K562 (cell line): ENCODE results near the gene CHSY1. TPM values are rescaled to one million over a fixed set of nuclear protein-coding genes. Genes with fewer than 3 reads are reported as not detected.
"Not testable (repeated sequence)": the region's sequence is repeated elsewhere in the genome, so short reads cannot be mapped to it uniquely, and the experiment has no call there.

Experiments
- ATAC-seq: fragments of 200-7000 bp; cut with Tn5 transposase; 3 replicates; pipeline ENCODE4 v1.9.1; 2020; ENCODE audit warnings: moderate library complexity
- BruUV-seq: library from RNA; stranded (reverse); fragments of 400-500 nt; replicated peaks from 2 replicates; lab custom pipeline; 2021; lab: Mats Ljungman, UMichigan
- CTCF ChIA-PET: fragments of 300-600 bp; formaldehyde crosslinking; extraction: SDS; loops from one replicate; lab custom pipeline; 2021; ENCODE audit warnings: low intra/inter-chr PET ratio; lab: Yijun Ruan, JAX
- POLR2A ChIA-PET: fragments of 300-600, 350-650 bp; sonication (Branson Sonifier 250); formaldehyde crosslinking; extraction: SDS; loops from one replicate; lab custom pipeline; 2021; ENCODE audit warnings: antibody characterized with exemption, inconsistent platforms; lab: Yijun Ruan, JAX
- DNase-seq, 4 experiments: peaks; one replicate each; pipeline versions ENCODE4 v3.0.0 to v3.0.0-alpha.2; 2011 to 2018; ENCODE audit warnings: low spot score in 3 of 4, mixed read lengths in 3 of 4; ENCODE audit errors: extremely low read depth in 1 of 4
- FAIRE-seq: peaks from 2 replicates; lab custom pipeline; 2011; peaks lifted over from hg19 to GRCh38; lab: Jason Lieb, UNC
- H2AFZ ChIP-seq: 2 replicates; pipeline ENCODE4 v1.6.0; 2011; ENCODE audit warnings: low read depth, low read length, control low read depth, inconsistent platforms
- H3K27ac ChIP-seq: fragments of 200-600 bp; 3 replicates; pipeline ENCODE4 v1.8.0; 2011; ENCODE audit warnings: low read depth, mild to moderate bottlenecking, control low read depth, inconsistent platforms, low read length, moderate library complexity, mixed read lengths; ENCODE audit errors: extremely low read depth
- H3K27me3 ChIP-seq, 2 experiments: fragments of 300-600 bp in 1 of 2; 2 replicates in 1 of 2; 3 replicates in 1 of 2; pipeline versions ENCODE4 v1.6.0 to v1.8.0; 2011; ENCODE audit warnings: inconsistent platforms in 2 of 2, low read length in 2 of 2, mild to moderate bottlenecking in 1 of 2, mixed read lengths in 1 of 2, moderate library complexity in 1 of 2; ENCODE audit not compliant: control insufficient read depth in 2 of 2, insufficient read depth in 2 of 2
- H3K36me3 ChIP-seq: fragments of 300-600 bp; 3 replicates; pipeline ENCODE4 v1.8.0; 2011; ENCODE audit warnings: mild to moderate bottlenecking, low read length, inconsistent platforms; ENCODE audit not compliant: control insufficient read depth, insufficient read depth
- H3K4me1 ChIP-seq, 2 experiments: fragments of 200-600 bp in 1 of 2; replicated peaks in 1 of 2; 2 replicates in 1 of 2; 3 replicates in 1 of 2; pipeline versions ENCODE4 v1.5.1 to v1.8.0; 2011; ENCODE audit warnings: inconsistent platforms in 2 of 2, low read length in 2 of 2, mild to moderate bottlenecking in 1 of 2, mixed read lengths in 1 of 2, moderate library complexity in 1 of 2; ENCODE audit not compliant: control insufficient read depth in 2 of 2, insufficient read depth in 2 of 2
- H3K4me2 ChIP-seq: 2 replicates; pipeline ENCODE4 v1.6.1; 2011; ENCODE audit warnings: low read length, control low read depth, inconsistent platforms, mixed read lengths; ENCODE audit not compliant: insufficient read depth
- H3K4me3 ChIP-seq: fragments of 200-600 bp; sonication (generic), shearing (Covaris generic); 2 replicates; pipeline ENCODE4 v1.5.1; 2016; ENCODE audit warnings: control low read depth, inconsistent platforms
- H3K79me2 ChIP-seq: fragments of 200-600 bp; 3 replicates; pipeline ENCODE4 v1.8.0; 2011; ENCODE audit warnings: low read length, inconsistent platforms; ENCODE audit not compliant: control insufficient read depth, insufficient read depth
- H3K9ac ChIP-seq, 2 experiments: 2 replicates each; pipeline versions ENCODE4 v1.6.0 to v1.6.1; 2011; ENCODE audit warnings: low read depth in 2 of 2, low read length in 2 of 2, control low read depth in 1 of 2, inconsistent platforms in 1 of 2, mild to moderate bottlenecking in 1 of 2, mixed read lengths in 1 of 2; ENCODE audit not compliant: insufficient read depth in 1 of 2
- H3K9me1 ChIP-seq: one replicate; pipeline ENCODE4 v1.6.0; 2011; ENCODE audit warnings: inconsistent platforms, mild to moderate bottlenecking, low read length, moderate library complexity; ENCODE audit not compliant: control insufficient read depth, insufficient read depth
- H3K9me3 ChIP-seq: replicated peaks from 2 replicates; pipeline ENCODE4 v1.5.1; 2011; ENCODE audit warnings: low read depth, low read length, inconsistent platforms; ENCODE audit not compliant: control insufficient read depth, insufficient read depth
- H4K20me1 ChIP-seq: replicated peaks from 2 replicates; pipeline ENCODE4 v1.6.1; 2011; ENCODE audit warnings: low read length, inconsistent platforms, mixed read lengths; ENCODE audit not compliant: control insufficient read depth, insufficient read depth
- GTF2B ChIP-seq: IDR thresholded peaks from 2 replicates; pipeline ENCODE4 v1.6.1; 2011; ENCODE audit not compliant: insufficient read length; ENCODE audit errors: extremely low read depth
- HDGF ChIP-seq: fragments of 450-650 bp; IDR thresholded peaks from 2 replicates; pipeline ENCODE4 v1.6.1; 2016
- NFE2 ChIP-seq: IDR thresholded peaks from 2 replicates; pipeline ENCODE4 v1.6.1; 2014; ENCODE audit warnings: antibody characterized with exemption, low read depth
- WGBS: fragments of 100-300 bp; shearing (Covaris generic); methylation state at CpG from one replicate; pipeline ENCODE4 v1.1.6; 2016; ENCODE audit warnings: low coverage, mixed read lengths; ENCODE audit not compliant: insufficient coverage; ENCODE audit errors: missing lambda C conversion rate; 5-methylcytosine and 5-hydroxymethylcytosine counted together
- in situ Hi-C: fragments of 300-500 bp; cut with MboI; formaldehyde crosslinking; loops from 4 replicates; pipeline ENCODE4 v1.15.0; 2018; ENCODE audit warnings: inconsistent platforms, mixed read lengths
- intact Hi-C: fragments of 100-400 bp; cut with micrococcal nuclease; formaldehyde crosslinking; loops from 2 replicates; pipeline ENCODE4 v1.14.2; 2022
- polyA plus RNA-seq, 8 experiments: library from polyadenylated mRNA; depleted of rRNA in 4 of 8; stranded (reverse) in 5 of 8; unstranded in 3 of 8; fragments of >200 nt; fragmentation: Nextera tagmentation in 2 of 8; fragmentation: Illumina TruSeq in 1 of 8; extraction: Ambion mirVana in 2 of 8; extraction: Trizol in 1 of 8; gene quantifications; 2 replicates each; pipeline versions ENCODE4 v1.2.1 to v1.2.3, GENCODE V29; 2011 to 2014; ENCODE audit warnings: inconsistent platforms in 1 of 8, missing spikeins in 1 of 8
- total RNA-seq, 7 experiments: library from RNA; depleted of rRNA in 6 of 7; stranded (reverse); fragments of >200 nt in 6 of 7; fragmentation: Illumina TruSeq in 2 of 7; extraction: Trizol in 2 of 7; gene quantifications; 2 replicates each; pipeline versions ENCODE4 v1.2.1 to v1.2.3, GENCODE V29; 2011 to 2021; ENCODE audit warnings: low replicate concordance in 1 of 7

Gene CHSY1
- total and polyA plus RNA-seq, 9 of the 15 experiments (the other 6 are each of a cell fraction or from before 2014, with no cell fraction given), result 7.0 to 16.4 (median 13.4) TPM

- POLR2A ChIA-PET, result interaction anchor here (0.6 to 1.0 kb wide), 2 partner anchors 11 to 21 kb away, joined by 3 read pairs; no protein-coding TSS in a partner anchor
- FAIRE-seq (no peak), DNase-seq (no peak), ATAC-seq (no peak)
- no peak overlapping the region for H2AFZ ChIP-seq
- no peaks in the 10 kb centered on the region for H3K36me3 ChIP-seq
- CTCF ChIA-PET, result no interaction called here
- H3K27ac ChIP-seq, result no peak overlapping the region
- peaks cover 2% of the 10 kb centered on the region; the same call in 1 of the 2 replicates for H3K9me3 ChIP-seq
- WGBS, result 40% methylated on average over 11 of the region's 11 CpGs
- in situ Hi-C loops, result no loop called here
- no peak overlapping the region for H3K4me3 ChIP-seq
- no peaks in the 10 kb centered on the region for H3K9me1 ChIP-seq
- TF ChIP-seq NFE2, result no peak
- no peak for TF ChIP-seq GTF2B
- no peak for TF ChIP-seq HDGF
- H3K9ac ChIP-seq, result no peak overlapping the region
- peaks cover 0 to 8% of the 10 kb centered on the region in 2 experiments; a peak in 1 of 5 replicates for H3K27me3 ChIP-seq
- no peak overlapping the region for H3K4me2 ChIP-seq
- H3K79me2 ChIP-seq, result no peaks in the 10 kb centered on the region
- no peaks in the 10 kb centered on the region; the same call in 1 of the 2 replicates for H4K20me1 ChIP-seq
- peaks cover 2 to 5% of the 10 kb centered on the region in 2 experiments; a peak in 4 of 5 replicates for H3K4me1 ChIP-seq
- no TSS peak for BruUV-seq
- intact Hi-C loops, result no loop called here
Observed at GRCh38 chr15:101126618-101127505, 125.0 kb downstream of the CHSY1 start.

- H3K9ac ChIP-seq, H3K9me1 ChIP-seq, intact Hi-C loops, DNase-seq, ATAC-seq, H4K20me1 ChIP-seq, H2AFZ ChIP-seq, H3K4me3 ChIP-seq, H3K79me2 ChIP-seq, FAIRE-seq, CTCF ChIA-PET, H3K9me3 ChIP-seq, in situ Hi-C loops, H3K27ac ChIP-seq, H3K27me3 ChIP-seq, BruUV-seq, H3K36me3 ChIP-seq, H3K4me2 ChIP-seq: not testable (repeated sequence)
- POLR2A ChIA-PET, result interaction anchor here (1.0 kb wide), 1 partner anchor 10 kb away, joined by 3 read pairs; no protein-coding TSS in a partner anchor
- H3K4me1 ChIP-seq, result peaks cover 5 to 14% of the 10 kb centered on the region in 2 experiments; a peak in 4 of 5 replicates
- 46% methylated on average over 13 of the region's 13 CpGs for WGBS
Observed at GRCh38 chr15:101125881-101126428, 125.9 kb downstream of the CHSY1 start.

Other genes starting within 250 kb of the CHSY1 start
- gene SELENOS, start 25.4 kb upstream of the CHSY1 start, total RNA-seq (2014; rRNA removed), result 51.6 and 56.9 TPM in 2 replicates
- 57.2 and 59.6 TPM in 2 replicates for gene SELENOS, start 25.4 kb upstream of the CHSY1 start, total RNA-seq (2014; rRNA removed; fragmentation: Illumina TruSeq; extraction: Trizol)
- 45.5 and 47.9 TPM in 2 replicates for gene SELENOS, start 25.4 kb upstream of the CHSY1 start, total RNA-seq (2015; rRNA removed; fragmentation: Illumina TruSeq; extraction: Trizol)
- gene SELENOS, start 25.4 kb upstream of the CHSY1 start, total RNA-seq (2021), result 37.9 and 39.6 TPM in 2 replicates
- gene SELENOS, start 25.4 kb upstream of the CHSY1 start, polyA plus RNA-seq (2011; rRNA removed), result 46.5 and 55.8 TPM in 2 replicates
- 42.1 and 43.0 TPM in 2 replicates for gene SELENOS, start 25.4 kb upstream of the CHSY1 start, polyA plus RNA-seq (2014; fragmentation: Illumina TruSeq; extraction: Trizol)
- gene SELENOS, start 25.4 kb upstream of the CHSY1 start, polyA plus RNA-seq (2014; fragmentation: Nextera tagmentation; extraction: Ambion mirVana), result 10 to 100 TPM; 24.9 to 36.6 TPM
- gene SELENOS, start 25.4 kb upstream of the CHSY1 start, polyA plus RNA-seq (2014; rRNA removed), result 54.8 and 57.4 TPM in 2 replicates
- 138 and 162 TPM in 2 replicates for gene SNRPA1, start 43.2 kb upstream of the CHSY1 start, total RNA-seq (2014; rRNA removed)
- 78.1 and 97.1 TPM in 2 replicates for gene SNRPA1, start 43.2 kb upstream of the CHSY1 start, total RNA-seq (2014; rRNA removed; fragmentation: Illumina TruSeq; extraction: Trizol)
- 61.8 and 62.7 TPM in 2 replicates for gene SNRPA1, start 43.2 kb upstream of the CHSY1 start, total RNA-seq (2015; rRNA removed; fragmentation: Illumina TruSeq; extraction: Trizol)
- gene SNRPA1, start 43.2 kb upstream of the CHSY1 start, total RNA-seq (2021), result 152 and 166 TPM in 2 replicates
- gene SNRPA1, start 43.2 kb upstream of the CHSY1 start, polyA plus RNA-seq (2011; rRNA removed), result 224 and 245 TPM in 2 replicates
- gene SNRPA1, start 43.2 kb upstream of the CHSY1 start, polyA plus RNA-seq (2014; fragmentation: Illumina TruSeq; extraction: Trizol), result 189 and 206 TPM in 2 replicates
- 100 to 1,000 TPM; 212 to 214 TPM for gene SNRPA1, start 43.2 kb upstream of the CHSY1 start, polyA plus RNA-seq (2014; fragmentation: Nextera tagmentation; extraction: Ambion mirVana)
- gene SNRPA1, start 43.2 kb upstream of the CHSY1 start, polyA plus RNA-seq (2014; rRNA removed), result 229 and 233 TPM in 2 replicates
- gene PCSK6, start 237.7 kb upstream of the CHSY1 start, total RNA-seq (2014; rRNA removed), result 14.5 and 27.2 TPM in 2 replicates
- gene PCSK6, start 237.7 kb upstream of the CHSY1 start, total RNA-seq (2014; rRNA removed; fragmentation: Illumina TruSeq; extraction: Trizol), result 13.7 and 14.4 TPM in 2 replicates
- 11.2 and 11.8 TPM in 2 replicates for gene PCSK6, start 237.7 kb upstream of the CHSY1 start, total RNA-seq (2015; rRNA removed; fragmentation: Illumina TruSeq; extraction: Trizol)
- 17.6 and 18.3 TPM in 2 replicates for gene PCSK6, start 237.7 kb upstream of the CHSY1 start, total RNA-seq (2021)
- 32.6 and 36.7 TPM in 2 replicates for gene PCSK6, start 237.7 kb upstream of the CHSY1 start, polyA plus RNA-seq (2011; rRNA removed)
- 17.5 and 20.5 TPM in 2 replicates for gene PCSK6, start 237.7 kb upstream of the CHSY1 start, polyA plus RNA-seq (2014; fragmentation: Illumina TruSeq; extraction: Trizol)
- 1 to 10 TPM; 2.2 to 3.4 TPM for gene PCSK6, start 237.7 kb upstream of the CHSY1 start, polyA plus RNA-seq (2014; fragmentation: Nextera tagmentation; extraction: Ambion mirVana)
- gene PCSK6, start 237.7 kb upstream of the CHSY1 start, polyA plus RNA-seq (2014; rRNA removed), result 19.3 and 20.7 TPM in 2 replicates